Aorta (tissue), 5 donors: Measurements from ENCODE around the gene LRP8. TPM values are rescaled to one million over a fixed set of nuclear protein-coding genes. Genes with fewer than 3 reads are reported as not detected.

Experiments used
- ATAC-seq: fragments of 200-7000 bp; cut with Tn5 transposase; one replicate; pipeline ENCODE4 v1.9.1; 2022; ENCODE audit warnings: moderate library complexity; ENCODE audit not compliant: low FRiP score
- DNase-seq, 2 donors: peaks; one replicate each; pipeline ENCODE4 v3.0.0-alpha.2; 2020
- H3K27ac ChIP-seq, 2 donors: one replicate each; pipeline ENCODE4 v1.5.1; 2013; ENCODE audit warnings: low read length in 2 of 2, mild to moderate bottlenecking in 2 of 2, moderate library complexity in 2 of 2, control low read depth in 1 of 2, inconsistent platforms in 1 of 2, low read depth in 1 of 2
- H3K27me3 ChIP-seq, 2 donors: one replicate each; pipeline ENCODE4 v1.6.1; 2013; ENCODE audit warnings: control low read depth in 1 of 2, low read length in 1 of 2, mild to moderate bottlenecking in 1 of 2, moderate library complexity in 1 of 2; ENCODE audit not compliant: insufficient read depth in 2 of 2, control insufficient read depth in 1 of 2
- H3K36me3 ChIP-seq, 2 donors: one replicate each; pipeline ENCODE4 v1.6.1; 2013; ENCODE audit warnings: control low read depth in 1 of 2, low read length in 1 of 2, mild to moderate bottlenecking in 1 of 2; ENCODE audit not compliant: insufficient read depth in 2 of 2, control insufficient read depth in 1 of 2
- H3K4me1 ChIP-seq, 2 donors: one replicate each; pipeline ENCODE4 v1.6.1; 2013; ENCODE audit warnings: low read length in 2 of 2, control low read depth in 1 of 2, mild to moderate bottlenecking in 1 of 2, moderate library complexity in 1 of 2; ENCODE audit not compliant: insufficient read depth in 2 of 2, control insufficient read depth in 1 of 2
- H3K4me3 ChIP-seq, 2 donors: one replicate each; pipeline ENCODE4 v1.5.1; 2013; ENCODE audit warnings: low read length in 2 of 2, control low read depth in 1 of 2, mild to moderate bottlenecking in 1 of 2
- H3K9me3 ChIP-seq: one replicate; pipeline ENCODE4 v1.6.1; 2013; ENCODE audit warnings: mild to moderate bottlenecking, low read length; ENCODE audit not compliant: control insufficient read depth
- WGBS, 2 donors: extraction: QIAGEN DNeasy Blood & Tissue Kit; methylation state at CpG; one replicate each; pipeline ENCODE4 v1.1.7; 2013; 5-methylcytosine and 5-hydroxymethylcytosine counted together
- intact Hi-C, 2 donors: fragments of 100-400 bp; cut with DNase I; formaldehyde crosslinking; loops; one replicate each; pipeline versions ENCODE4 v1.14.2 to v1.15.0; 2022
- polyA plus RNA-seq, 2 donors: library from polyadenylated mRNA; stranded (reverse); fragments of 200-250 nt; gene quantifications; one replicate each; pipeline ENCODE4 v1.2.3, GENCODE V29; 2013
- total RNA-seq, 2 donors: library from RNA; stranded (reverse); fragmentation: NEBNext Ultra II Directional; extraction: Animal tissue kit (Norgen Biotek cat#: 25700); gene quantifications; one replicate each; pipeline ENCODE4 v1.2.1, GENCODE V29; 2021
- donor health status: healthy with polysubstance abuse.
- donor health status: Bipolar disorder and iron deficiency.
- donor health status: DM: no; HTN: no; CAD: no.
- donor health status: DM: no; HTN: no; CAD: no.
- donor health status: DM: yes; HTN: yes; CAD: no.

Gene LRP8
- total and polyA plus RNA-seq, 4 donors: 1.1 to 12.3 (median 5.9) TPM

- intact Hi-C loops: no loop called here
- H3K9me3 ChIP-seq: no peaks in the 10 kb centered on the region
- H3K36me3 ChIP-seq: no peaks in the 10 kb centered on the region
- H3K27ac ChIP-seq: no peak overlapping the region
- WGBS, 2 donors: 91 to 92% methylated on average over 8 of the region's 8 CpGs
- H3K4me3 ChIP-seq: no peak overlapping the region
- no peak for DNase-seq
- no peaks in the 10 kb centered on the region for H3K4me1 ChIP-seq
- no peaks in the 10 kb centered on the region for H3K27me3 ChIP-seq
- ATAC-seq: no peak
These were observed 47.4 kb downstream of the LRP8 start for GRCh38 chr1:53280496-53280895.

- intact Hi-C loops: loop anchor here in 1 of 2 donors (5.0 kb wide), 1 partner anchor 48 kb away; the partner anchor contains the start of gene LRP8
- Histone ChIP-seq H3K27ac (no peak overlapping the region), H3K36me3 (no peaks in the 10 kb centered on the region), H3K27me3 (no peaks in the 10 kb centered on the region), H3K4me3 (no peak overlapping the region), H3K9me3 (no peaks in the 10 kb centered on the region), H3K4me1 (no peaks in the 10 kb centered on the region)
- WGBS, 2 donors: 86 to 87% methylated on average over 14 of the region's 14 CpGs
- DNase-seq (no peak), ATAC-seq (no peak)
These were observed 48.3 kb downstream of the LRP8 start for GRCh38 chr1:53279296-53280200.

- Histone ChIP-seq H3K36me3 (no peaks in the 10 kb centered on the region), H3K9me3 (no peaks in the 10 kb centered on the region), H3K4me1 (no peaks in the 10 kb centered on the region), H3K27me3 (no peaks in the 10 kb centered on the region), H3K27ac (no peak overlapping the region), H3K4me3 (no peak overlapping the region)
- WGBS, 2 donors: 14% methylated on average over 8 of the region's 8 CpGs
- DNase-seq (peak; percentile 72 to 86), ATAC-seq (no peak)
- intact Hi-C loops: loop anchor here (1.0 to 5.0 kb wide), 2 partner anchors 49 to 115 kb away; partner anchors contain the start of gene LRP8 (in 1 of the 2)
These were observed 49.6 kb downstream of the LRP8 start for GRCh38 chr1:53278298-53278725.

GRCh38 chr1:53277326-53277725, 50.5 kb downstream of the LRP8 start:
- Histone ChIP-seq H3K4me3 (no peak overlapping the region), H3K27me3 (no peaks in the 10 kb centered on the region), H3K9me3 (no peaks in the 10 kb centered on the region), H3K4me1 (no peaks in the 10 kb centered on the region), H3K36me3 (no peaks in the 10 kb centered on the region), H3K27ac (no peak overlapping the region)
- intact Hi-C loops: loop anchor here in 1 of 2 donors (5.0 kb wide), 1 partner anchor 50 kb away; the partner anchor contains the start of gene LRP8
- DNase-seq (peak in 1 of 2 donors; percentile 27), ATAC-seq (no peak)
- 97 to 100% methylated on average over 5 of the region's 5 CpGs for WGBS, 2 donors

- H3K4me1 ChIP-seq: no peaks in the 10 kb centered on the region
- no peak overlapping the region for H3K4me3 ChIP-seq
- WGBS, 2 donors: 85 to 89% methylated on average over 46 of the region's 46 CpGs
- H3K9me3 ChIP-seq: no peaks in the 10 kb centered on the region
- no peaks in the 10 kb centered on the region for H3K36me3 ChIP-seq
- H3K27ac ChIP-seq: no peak overlapping the region
- no peaks in the 10 kb centered on the region for H3K27me3 ChIP-seq
- DNase-seq (peak in 1 of 2 donors; percentile 75), ATAC-seq (no peak)
- intact Hi-C loops: loop anchor here in 1 of 2 donors (5.0 kb wide), 1 partner anchor 50 kb away; the partner anchor contains the start of gene LRP8
These were observed 51.0 kb downstream of the LRP8 start for GRCh38 chr1:53276902-53277281.

- H3K4me3 ChIP-seq: no peak overlapping the region
- WGBS, 2 donors: 83 to 91% methylated on average over 48 of the region's 48 CpGs
These were observed 51.5 kb downstream of the LRP8 start for GRCh38 chr1:53276153-53276901.

GRCh38 chr1:53275566-53275965, 52.3 kb downstream of the LRP8 start:
- intact Hi-C loops: loop anchor here in 1 of 2 donors (5.0 kb wide), 1 partner anchor 52 kb away; the partner anchor contains the start of gene LRP8
- Histone ChIP-seq H3K4me3 (no peak overlapping the region), H3K36me3 (no peaks in the 10 kb centered on the region), H3K27ac (no peak overlapping the region), H3K9me3 (no peaks in the 10 kb centered on the region), H3K4me1 (no peaks in the 10 kb centered on the region), H3K27me3 (no peaks in the 10 kb centered on the region)
- peak in 1 of 2 donors; percentile 39 for DNase-seq
- ATAC-seq: no peak
- WGBS, 2 donors: 90 to 93% methylated on average over 3 of the region's 3 CpGs

More at GRCh38 chr1:53276153-53276901, 51.5 kb downstream of the LRP8 start:
- DNase-seq (no peak), ATAC-seq (no peak)
- Histone ChIP-seq H3K27ac (no peak overlapping the region), H3K9me3 (no peaks in the 10 kb centered on the region), H3K4me1 (no peaks in the 10 kb centered on the region), H3K27me3 (no peaks in the 10 kb centered on the region), H3K36me3 (no peaks in the 10 kb centered on the region)
- intact Hi-C loops: loop anchor here in 1 of 2 donors (5.0 kb wide), 1 partner anchor 51 kb away; the partner anchor contains the start of gene LRP8

GRCh38 chr1:53274541-53275185, 53.2 kb downstream of the LRP8 start:
- no peaks in the 10 kb centered on the region for H3K4me1 ChIP-seq
- H3K27ac ChIP-seq: no peak overlapping the region
- 94 to 96% methylated on average over 13 of the region's 13 CpGs for WGBS, 2 donors
- no peak for DNase-seq
- intact Hi-C loops: loop anchor here in 1 of 2 donors (5.0 kb wide), 1 partner anchor 53 kb away; the partner anchor contains the start of gene LRP8
- no peaks in the 10 kb centered on the region for H3K9me3 ChIP-seq
- H3K36me3 ChIP-seq: no peaks in the 10 kb centered on the region
- ATAC-seq: no peak
- H3K27me3 ChIP-seq: no peaks in the 10 kb centered on the region
- no peak overlapping the region for H3K4me3 ChIP-seq
